ENCODE measurements around the gene RAI14. TPM values are rescaled to one million over a fixed set of nuclear protein-coding genes. Genes with fewer than 3 reads are reported as not detected.
A peak's percentile ranks its signal among the peaks of the same experiment; 100 is the strongest.

The RAI14 gene
- total and polyA plus RNA-seq, 2 donors (not counting 3 experiments of a cell fraction or from before 2014, with no cell fraction given), result 114 to 369 TPM

GRCh38 chr5:34719029-34719428 lies 62.9 kb downstream of the RAI14 start:
- Histone ChIP-seq H3K9ac (replicated peaks; ENCODE audit: extremely low read depth, insufficient read depth, low read length) (no peak overlapping the region), H3K9me3 (replicated peaks; ENCODE audit: control insufficient read depth, insufficient read depth, low read length) (no peaks in the 10 kb centered on the region), H2AFZ (ENCODE audit: low read depth, low read length) (no peak overlapping the region), H3K4me1 (ENCODE audit: control insufficient read depth, extremely low read depth, insufficient read depth, low read length) (peaks cover 56% of the 10 kb centered on the region), H3K79me2 (ENCODE audit: control insufficient read depth, insufficient read depth, low read length) (peaks cover 82% of the 10 kb centered on the region), H3K4me2 (ENCODE audit: insufficient read depth, low read length) (peak overlapping the region; percentile 33), H4K20me1 (replicated peaks; ENCODE audit: control insufficient read depth, extremely low read depth, insufficient read depth, low read length) (no peaks in the 10 kb centered on the region), H3K4me3 (replicated peaks in 1 of 3; ENCODE audit: insufficient read depth in 1 of 3, low read depth in 1 of 3, low read length in 3 of 3) (no peak overlapping the region), H3K9me1 (replicated peaks; ENCODE audit: control insufficient read depth, extremely low read depth, insufficient read depth, low read length) (no peaks in the 10 kb centered on the region), H3K27me3 (ENCODE audit: control insufficient read depth in 2 of 2, insufficient read depth in 2 of 2, low read length in 2 of 2) (no peaks in the 10 kb centered on the region), H3K36me3 (ENCODE audit: control insufficient read depth in 2 of 2, extremely low read depth in 1 of 2, insufficient read depth in 2 of 2, low read length in 2 of 2) (peaks cover 10 to 11% of the 10 kb centered on the region in 2 experiments), H3K27ac (ENCODE audit: insufficient read depth, low read depth, low read length) (peak overlapping the region; percentile 96)
- TF ChIP-seq POLR2AphosphoS5 (IDR thresholded peaks at IDR 0.05; ENCODE audit: insufficient read depth, low read depth, low read length), result no peak
- dilution Hi-C loops (cut with MboI; ENCODE audit: extremely low pct_ligation_motif_present, low sequenced_read_pairs) (no loop called here), intact Hi-C loops (cut with micrococcal nuclease) (no loop called here)
- FAIRE-seq, result no peak
- CTCF ChIA-PET, result interaction anchor here (0.7 to 3.4 kb wide), 3 partner anchors 12 to 233 kb away, joined by 3 to 18 read pairs (median 5); no protein-coding TSS in a partner anchor
- POLR2A ChIA-PET, result no interaction called here
- no TSS peak for BruUV-seq (replicated peaks)
- no peak for DNase-seq (ENCODE audit: low read depth, low spot score)

GRCh38 chr5:34721327-34721726 lies 65.2 kb downstream of the RAI14 start:
- Histone ChIP-seq H3K4me2 (ENCODE audit: insufficient read depth, low read length) (no peak overlapping the region), H3K27me3 (ENCODE audit: control insufficient read depth in 2 of 2, insufficient read depth in 2 of 2, low read length in 2 of 2) (no peaks in the 10 kb centered on the region), H3K9ac (replicated peaks; ENCODE audit: extremely low read depth, insufficient read depth, low read length) (no peak overlapping the region), H3K9me3 (replicated peaks; ENCODE audit: control insufficient read depth, insufficient read depth, low read length) (no peaks in the 10 kb centered on the region), H3K4me3 (replicated peaks in 1 of 3; ENCODE audit: insufficient read depth in 1 of 3, low read depth in 1 of 3, low read length in 3 of 3) (no peak overlapping the region), H3K9me1 (replicated peaks; ENCODE audit: control insufficient read depth, extremely low read depth, insufficient read depth, low read length) (no peaks in the 10 kb centered on the region), H3K79me2 (ENCODE audit: control insufficient read depth, insufficient read depth, low read length) (peaks cover 85% of the 10 kb centered on the region), H3K36me3 (ENCODE audit: control insufficient read depth in 2 of 2, extremely low read depth in 1 of 2, insufficient read depth in 2 of 2, low read length in 2 of 2) (peaks cover 10 to 18% of the 10 kb centered on the region in 2 experiments), H3K4me1 (ENCODE audit: control insufficient read depth, extremely low read depth, insufficient read depth, low read length) (peaks cover 33% of the 10 kb centered on the region), H4K20me1 (replicated peaks; ENCODE audit: control insufficient read depth, extremely low read depth, insufficient read depth, low read length) (no peaks in the 10 kb centered on the region), H2AFZ (ENCODE audit: low read depth, low read length) (no peak overlapping the region), H3K27ac (ENCODE audit: insufficient read depth, low read depth, low read length) (no peak overlapping the region)
- ChIA-PET CTCF (no interaction called here), POLR2A (no interaction called here)
- dilution Hi-C loops (cut with MboI; ENCODE audit: extremely low pct_ligation_motif_present, low sequenced_read_pairs) (no loop called here), intact Hi-C loops (cut with micrococcal nuclease) (no loop called here)
- BruUV-seq (replicated peaks), result no TSS peak
- no peak for DNase-seq (ENCODE audit: low read depth, low spot score)
- TF ChIP-seq, protein P1, sequence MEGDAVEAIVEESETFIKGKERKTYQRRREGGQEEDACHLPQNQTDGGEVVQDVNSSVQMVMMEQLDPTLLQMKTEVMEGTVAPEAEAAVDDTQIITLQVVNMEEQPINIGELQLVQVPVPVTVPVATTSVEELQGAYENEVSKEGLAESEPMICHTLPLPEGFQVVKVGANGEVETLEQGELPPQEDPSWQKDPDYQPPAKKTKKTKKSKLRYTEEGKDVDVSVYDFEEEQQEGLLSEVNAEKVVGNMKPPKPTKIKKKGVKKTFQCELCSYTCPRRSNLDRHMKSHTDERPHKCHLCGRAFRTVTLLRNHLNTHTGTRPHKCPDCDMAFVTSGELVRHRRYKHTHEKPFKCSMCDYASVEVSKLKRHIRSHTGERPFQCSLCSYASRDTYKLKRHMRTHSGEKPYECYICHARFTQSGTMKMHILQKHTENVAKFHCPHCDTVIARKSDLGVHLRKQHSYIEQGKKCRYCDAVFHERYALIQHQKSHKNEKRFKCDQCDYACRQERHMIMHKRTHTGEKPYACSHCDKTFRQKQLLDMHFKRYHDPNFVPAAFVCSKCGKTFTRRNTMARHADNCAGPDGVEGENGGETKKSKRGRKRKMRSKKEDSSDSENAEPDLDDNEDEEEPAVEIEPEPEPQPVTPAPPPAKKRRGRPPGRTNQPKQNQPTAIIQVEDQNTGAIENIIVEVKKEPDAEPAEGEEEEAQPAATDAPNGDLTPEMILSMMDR (IDR thresholded peaks at IDR 0.05; ENCODE audit: extremely low read depth in 1 of 2, insufficient read depth in 1 of 2, low read depth in 1 of 2, low read length in 2 of 2), result no peak
- no peak for FAIRE-seq

All from endothelial cell of umbilical vein (primary cell).